ENCODE results near the gene KLHL22.
"Not testable (repeated sequence)": the region's sequence is repeated elsewhere in the genome, so short reads cannot be mapped to it uniquely, and the experiment has no call there.

Gene KLHL22

GRCh38 chr22:20491346-20491745 lies 4.2 kb downstream of the KLHL22 start:
- DNase-seq (ENCODE audit: low read depth), result no peak
- Histone ChIP-seq H3K4me1 (ENCODE audit: control insufficient read depth, insufficient read depth, low read length) (peaks cover 14% of the 10 kb centered on the region), H3K9ac (ENCODE audit: low read length) (no peak overlapping the region), H3K36me3 (ENCODE audit: control insufficient read depth, insufficient read depth, low read length, severe bottlenecking) (peaks cover 13% of the 10 kb centered on the region), H3K27me3 (replicated peaks; ENCODE audit: control insufficient read depth, insufficient read depth, low read length) (no peaks in the 10 kb centered on the region), H3K9me3 (ENCODE audit: control insufficient read depth, low read length) (no peaks in the 10 kb centered on the region), H3K4me3 (ENCODE audit: low read length) (no peak overlapping the region)

GRCh38 chr22:20490941-20491307 lies 4.7 kb downstream of the KLHL22 start:
- H3K27me3 ChIP-seq (replicated peaks; ENCODE audit: control insufficient read depth, insufficient read depth, low read length), result no peaks in the 10 kb centered on the region
- no peak overlapping the region for H3K4me3 ChIP-seq (ENCODE audit: low read length)
- peaks cover 13% of the 10 kb centered on the region for H3K36me3 ChIP-seq (ENCODE audit: control insufficient read depth, insufficient read depth, low read length, severe bottlenecking)
- peaks cover 18% of the 10 kb centered on the region for H3K4me1 ChIP-seq (ENCODE audit: control insufficient read depth, insufficient read depth, low read length)
- no peaks in the 10 kb centered on the region for H3K9me3 ChIP-seq (ENCODE audit: control insufficient read depth, low read length)
- no peak for DNase-seq (ENCODE audit: low read depth)
- no peak overlapping the region for H3K9ac ChIP-seq (ENCODE audit: low read length)

GRCh38 chr22:20490183-20490940 lies 5.2 kb downstream of the KLHL22 start:
- Histone ChIP-seq H3K4me3 (ENCODE audit: low read length) (no peak overlapping the region), H3K36me3 (ENCODE audit: control insufficient read depth, insufficient read depth, low read length, severe bottlenecking) (peaks cover 13% of the 10 kb centered on the region), H3K4me1 (ENCODE audit: control insufficient read depth, insufficient read depth, low read length) (peaks cover 18% of the 10 kb centered on the region), H3K27me3 (replicated peaks; ENCODE audit: control insufficient read depth, insufficient read depth, low read length) (no peaks in the 10 kb centered on the region), H3K9me3 (ENCODE audit: control insufficient read depth, low read length) (no peaks in the 10 kb centered on the region), H3K9ac (ENCODE audit: low read length) (no peak overlapping the region)
- no peak for DNase-seq (ENCODE audit: low read depth)

- Histone ChIP-seq H3K27me3 (replicated peaks; ENCODE audit: control insufficient read depth, insufficient read depth, low read length) (no peaks in the 10 kb centered on the region), H3K36me3 (ENCODE audit: control insufficient read depth, insufficient read depth, low read length, severe bottlenecking) (peaks cover 13% of the 10 kb centered on the region), H3K4me1 (ENCODE audit: control insufficient read depth, insufficient read depth, low read length) (peaks cover 11% of the 10 kb centered on the region), H3K9ac (ENCODE audit: low read length) (no peak overlapping the region), H3K9me3 (ENCODE audit: control insufficient read depth, low read length) (no peaks in the 10 kb centered on the region), H3K4me3 (ENCODE audit: low read length) (no peak overlapping the region)
- no peak for DNase-seq (ENCODE audit: low read depth)
Measured at GRCh38 chr22:20488946-20489345, 6.6 kb downstream of the KLHL22 start.

GRCh38 chr22:20487715-20488114 lies 7.9 kb downstream of the KLHL22 start:
- Histone ChIP-seq H3K4me3 (ENCODE audit: low read length) (no peak overlapping the region), H3K4me1 (ENCODE audit: control insufficient read depth, insufficient read depth, low read length) (peaks cover 10% of the 10 kb centered on the region), H3K36me3 (ENCODE audit: control insufficient read depth, insufficient read depth, low read length, severe bottlenecking) (peaks cover 19% of the 10 kb centered on the region), H3K9ac (ENCODE audit: low read length) (no peak overlapping the region), H3K9me3 (ENCODE audit: control insufficient read depth, low read length) (no peaks in the 10 kb centered on the region), H3K27me3 (replicated peaks; ENCODE audit: control insufficient read depth, insufficient read depth, low read length) (no peaks in the 10 kb centered on the region)
- no peak for DNase-seq (ENCODE audit: low read depth)

- Histone ChIP-seq H3K9me3 (ENCODE audit: control insufficient read depth, low read length) (no peaks in the 10 kb centered on the region), H3K36me3 (ENCODE audit: control insufficient read depth, insufficient read depth, low read length, severe bottlenecking) (peaks cover 19% of the 10 kb centered on the region), H3K27me3 (replicated peaks; ENCODE audit: control insufficient read depth, insufficient read depth, low read length) (no peaks in the 10 kb centered on the region), H3K9ac (ENCODE audit: low read length) (no peak overlapping the region), H3K4me1 (ENCODE audit: control insufficient read depth, insufficient read depth, low read length) (peaks cover 10% of the 10 kb centered on the region), H3K4me3 (ENCODE audit: low read length) (no peak overlapping the region)
- no peak for DNase-seq (ENCODE audit: low read depth)
Measured at GRCh38 chr22:20486229-20486628, 9.4 kb downstream of the KLHL22 start.

GRCh38 chr22:20484948-20485683 lies 10.5 kb downstream of the KLHL22 start:
- H3K27me3 ChIP-seq (replicated peaks; ENCODE audit: control insufficient read depth, insufficient read depth, low read length), result no peaks in the 10 kb centered on the region
- H3K4me3 ChIP-seq (ENCODE audit: low read length), result no peak overlapping the region
- H3K9ac ChIP-seq (ENCODE audit: low read length), result no peak overlapping the region
- peaks cover 19% of the 10 kb centered on the region for H3K36me3 ChIP-seq (ENCODE audit: control insufficient read depth, insufficient read depth, low read length, severe bottlenecking)
- DNase-seq (ENCODE audit: low read depth), result no peak
- H3K4me1 ChIP-seq (ENCODE audit: control insufficient read depth, insufficient read depth, low read length), result peaks cover 13% of the 10 kb centered on the region
- H3K9me3 ChIP-seq (ENCODE audit: control insufficient read depth, low read length), result no peaks in the 10 kb centered on the region

GRCh38 chr22:20483771-20484170 lies 11.8 kb downstream of the KLHL22 start:
- Histone ChIP-seq H3K9me3 (ENCODE audit: control insufficient read depth, low read length) (no peaks in the 10 kb centered on the region), H3K27me3 (replicated peaks; ENCODE audit: control insufficient read depth, insufficient read depth, low read length) (no peaks in the 10 kb centered on the region), H3K4me3 (ENCODE audit: low read length) (no peak overlapping the region), H3K4me1 (ENCODE audit: control insufficient read depth, insufficient read depth, low read length) (peaks cover 23% of the 10 kb centered on the region), H3K36me3 (ENCODE audit: control insufficient read depth, insufficient read depth, low read length, severe bottlenecking) (peaks cover 17% of the 10 kb centered on the region), H3K9ac (ENCODE audit: low read length) (no peak overlapping the region)
- no peak for DNase-seq (ENCODE audit: low read depth)

- H3K9ac ChIP-seq (ENCODE audit: low read length); DNase-seq (ENCODE audit: low read depth); H3K27me3 ChIP-seq (replicated peaks; ENCODE audit: control insufficient read depth, insufficient read depth, low read length); H3K9me3 ChIP-seq (ENCODE audit: control insufficient read depth, low read length); H3K4me3 ChIP-seq (ENCODE audit: low read length): not testable (repeated sequence)
- peaks cover 11% of the 10 kb centered on the region for H3K36me3 ChIP-seq (ENCODE audit: control insufficient read depth, insufficient read depth, low read length, severe bottlenecking)
- H3K4me1 ChIP-seq (ENCODE audit: control insufficient read depth, insufficient read depth, low read length), result peaks cover 23% of the 10 kb centered on the region
Measured at GRCh38 chr22:20483143-20483506, 12.5 kb downstream of the KLHL22 start.

GRCh38 chr22:20479612-20480196 lies 15.9 kb downstream of the KLHL22 start:
- no peaks in the 10 kb centered on the region for H3K9me3 ChIP-seq (ENCODE audit: control insufficient read depth, low read length)
- DNase-seq (ENCODE audit: low read depth), result no peak
- no peak overlapping the region for H3K4me3 ChIP-seq (ENCODE audit: low read length)
- no peaks in the 10 kb centered on the region for H3K27me3 ChIP-seq (replicated peaks; ENCODE audit: control insufficient read depth, insufficient read depth, low read length)
- H3K36me3 ChIP-seq (ENCODE audit: control insufficient read depth, insufficient read depth, low read length, severe bottlenecking), result peaks cover 6% of the 10 kb centered on the region
- peak overlapping the region; percentile 48 for H3K9ac ChIP-seq (ENCODE audit: low read length)
- H3K4me1 ChIP-seq (ENCODE audit: control insufficient read depth, insufficient read depth, low read length), result peaks cover 17% of the 10 kb centered on the region

- H3K9me3 ChIP-seq (ENCODE audit: control insufficient read depth, low read length); DNase-seq (ENCODE audit: low read depth); H3K9ac ChIP-seq (ENCODE audit: low read length); H3K27me3 ChIP-seq (replicated peaks; ENCODE audit: control insufficient read depth, insufficient read depth, low read length); H3K4me3 ChIP-seq (ENCODE audit: low read length); H3K36me3 ChIP-seq (ENCODE audit: control insufficient read depth, insufficient read depth, low read length, severe bottlenecking): not testable (repeated sequence)
- H3K4me1 ChIP-seq (ENCODE audit: control insufficient read depth, insufficient read depth, low read length), result peaks cover 17% of the 10 kb centered on the region
Measured at GRCh38 chr22:20478059-20478458, 17.5 kb downstream of the KLHL22 start.

All from adipocyte (in vitro differentiated cells).